HG02981 (cell line): ENCODE results near the gene RNF180.
A peak's percentile ranks its signal among the peaks of the same experiment; 100 is the strongest.
"Not testable (repeated sequence)": the region's sequence is repeated elsewhere in the genome, so short reads cannot be mapped to it uniquely, and the experiment has no call there.

Experiments
- ATAC-seq: cut with Tn5 transposase; IDR thresholded peaks from one replicate; pipeline ENCODE4 v1.9.1; 2021; ENCODE audit warnings: mild to moderate bottlenecking, moderate library complexity; ENCODE audit not compliant: unreplicated experiment

RNF180 gene

DNA sequence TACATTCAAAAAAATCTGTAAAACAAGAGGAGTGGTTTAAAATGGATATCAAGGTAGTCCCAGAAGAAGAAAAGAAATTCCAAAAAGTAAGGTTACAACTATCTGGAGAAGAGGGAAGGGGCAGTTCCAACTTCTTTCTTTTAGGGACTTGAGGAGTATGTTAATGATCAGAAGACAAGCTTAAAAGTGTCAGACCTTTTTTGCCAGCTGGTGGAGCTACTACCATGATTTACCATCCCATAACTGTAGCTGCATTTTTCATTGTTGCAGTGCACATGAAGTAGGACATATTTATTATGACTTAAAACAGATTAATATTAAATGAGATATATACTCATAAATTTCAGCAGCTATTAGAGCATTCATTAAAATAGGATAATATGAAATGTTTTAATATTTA lies 181.7 kb downstream of the RNF180 start:
- ATAC-seq = no peak

- ATAC-seq = no peak
Observed at GRCh38 chr5:64364426-64364825, 198.8 kb downstream of the RNF180 start.

DNA sequence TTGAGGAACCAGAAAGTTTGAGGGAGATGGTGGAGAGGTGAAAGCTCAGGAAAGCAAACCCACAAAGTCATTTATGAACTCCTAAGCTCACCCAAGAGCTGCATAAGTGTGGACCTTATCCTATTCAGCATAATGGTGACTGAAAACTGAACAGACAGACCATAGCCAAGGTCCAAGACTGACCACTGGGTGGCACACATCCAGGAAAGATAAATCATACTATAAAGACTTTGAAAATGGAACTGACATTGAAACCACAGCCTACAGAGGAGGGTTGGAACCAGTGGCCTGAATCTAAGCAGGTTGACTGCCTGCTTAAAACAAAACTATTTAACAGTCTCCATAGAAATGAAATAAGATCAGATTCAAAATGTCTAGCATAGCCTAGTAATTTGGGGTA lies 219.1 kb downstream of the RNF180 start:
- peak; percentile 92 for ATAC-seq

GRCh38 chr5:64397552-64397951 lies 231.9 kb downstream of the RNF180 start:
- no peak for ATAC-seq

- not testable (repeated sequence) for ATAC-seq
Observed at GRCh38 chr5:64398735-64399134, 233.1 kb downstream of the RNF180 start.

DNA sequence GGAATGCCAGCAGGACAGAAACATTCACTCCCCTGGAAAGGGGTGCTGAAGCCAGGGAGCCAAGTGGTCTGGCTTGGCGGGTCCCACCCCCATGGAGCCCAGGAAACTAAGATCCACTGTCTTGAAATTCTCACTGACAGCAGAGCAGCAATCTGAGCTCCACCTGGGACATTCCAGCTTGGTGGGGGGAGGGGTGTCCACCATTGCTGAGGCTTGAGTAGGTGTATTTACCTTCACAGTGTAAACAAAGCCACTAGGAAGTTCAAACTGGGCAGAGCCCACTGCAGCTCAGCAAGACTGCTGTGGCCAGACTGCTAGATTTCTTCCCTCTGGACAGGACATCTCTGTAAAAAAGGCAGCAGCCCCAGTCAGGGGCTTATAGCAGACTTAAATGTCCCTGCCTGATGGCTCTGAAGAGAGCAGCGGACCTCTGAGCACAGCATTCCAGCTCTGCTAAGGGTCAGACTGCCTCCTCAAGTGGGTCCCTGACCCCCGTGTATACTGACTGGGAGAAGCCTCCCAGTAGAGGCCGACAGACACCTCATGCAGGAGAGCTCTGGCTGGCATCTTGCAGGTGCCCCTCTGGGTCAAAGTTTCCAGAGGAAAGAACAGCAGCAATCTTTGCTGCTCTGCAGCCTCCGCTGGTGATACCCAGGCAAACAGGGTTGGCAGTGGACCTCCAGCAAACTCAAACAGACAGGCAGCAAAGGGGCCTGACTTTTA lies 241.6 kb downstream of the RNF180 start:
- not testable (repeated sequence) for ATAC-seq

DNA sequence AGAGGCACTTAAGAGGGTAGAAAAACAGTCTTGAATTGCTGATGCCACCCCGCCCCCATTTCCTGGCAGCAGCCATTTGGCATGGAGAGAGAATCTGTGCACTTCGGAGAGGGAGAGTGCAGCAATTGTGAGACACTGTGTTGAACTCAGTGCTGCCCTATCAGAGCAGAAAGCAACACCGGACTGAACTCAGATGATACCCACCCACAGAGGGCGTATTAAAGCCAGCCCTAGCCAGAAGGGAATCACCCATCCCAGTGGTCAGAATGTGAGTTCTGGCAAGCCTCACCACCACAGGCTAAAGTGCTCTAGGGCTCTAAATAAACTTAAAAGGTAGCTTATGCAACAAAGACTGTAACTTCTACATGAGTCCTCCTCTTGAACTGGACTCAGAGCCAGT lies 251.7 kb downstream of the RNF180 start:
- ATAC-seq = no peak

GRCh38 chr5:64418013-64418412 lies 252.4 kb downstream of the RNF180 start:
- no peak for ATAC-seq
